Loucy (cell line): ENCODE results near the gene PCSK4.

ENCODE experiments used
- CTCF ChIP-seq: fragments of 200-600 bp; sonication (generic); conservative IDR thresholded peaks from 2 replicates; pipeline ENCODE4 v1.5.1; 2014; ENCODE audit warnings: mild to moderate bottlenecking, antibody characterized with exemption, low read length
- EZH2phosphoT487 ChIP-seq: fragments of 200-600 bp; IDR thresholded peaks from 2 replicates; pipeline ENCODE4 v1.6.1; 2018; ENCODE audit warnings: antibody characterized with exemption, mild to moderate bottlenecking, moderate library complexity, borderline replicate concordance

GRCh38 chr19:1440418-1440801 is 49.7 kb downstream of the PCSK4 start:
- TF ChIP-seq CTCF (no peak), EZH2phosphoT487 (no peak)
